T-helper 2 cell treated with Interferon-gamma antibody and Interleukin-4, amounts not matched to agents 100 ng/mL and 5 ng/mL, for 36 hours (primary cell): ENCODE data around the gene MAEA. TPM values are rescaled to one million over a fixed set of nuclear protein-coding genes. Genes with fewer than 3 reads are reported as not detected.
"Not testable (repeated sequence)": the region's sequence is repeated elsewhere in the genome, so short reads cannot be mapped to it uniquely, and the experiment has no call there.

Experiments
- intact Hi-C: fragments of 100-400 bp; cut with micrococcal nuclease; formaldehyde crosslinking; loops from one replicate; pipeline ENCODE4 v1.15.1; 2023
- total RNA-seq: library from RNA; stranded (reverse); gene quantifications from 2 replicates; pipeline ENCODE4 v1.2.3, GENCODE V29; 2022

The MAEA gene
- total RNA-seq, 1 donor from 2014 or later = 62.9 TPM

GRCh38 chr4:1317177-1318045, 27.7 kb downstream of the MAEA start:
- intact Hi-C loops = no loop called here

- intact Hi-C loops = no loop called here
These were observed 28.3 kb downstream of the MAEA start for GRCh38 chr4:1318046-1318375.

DNA sequence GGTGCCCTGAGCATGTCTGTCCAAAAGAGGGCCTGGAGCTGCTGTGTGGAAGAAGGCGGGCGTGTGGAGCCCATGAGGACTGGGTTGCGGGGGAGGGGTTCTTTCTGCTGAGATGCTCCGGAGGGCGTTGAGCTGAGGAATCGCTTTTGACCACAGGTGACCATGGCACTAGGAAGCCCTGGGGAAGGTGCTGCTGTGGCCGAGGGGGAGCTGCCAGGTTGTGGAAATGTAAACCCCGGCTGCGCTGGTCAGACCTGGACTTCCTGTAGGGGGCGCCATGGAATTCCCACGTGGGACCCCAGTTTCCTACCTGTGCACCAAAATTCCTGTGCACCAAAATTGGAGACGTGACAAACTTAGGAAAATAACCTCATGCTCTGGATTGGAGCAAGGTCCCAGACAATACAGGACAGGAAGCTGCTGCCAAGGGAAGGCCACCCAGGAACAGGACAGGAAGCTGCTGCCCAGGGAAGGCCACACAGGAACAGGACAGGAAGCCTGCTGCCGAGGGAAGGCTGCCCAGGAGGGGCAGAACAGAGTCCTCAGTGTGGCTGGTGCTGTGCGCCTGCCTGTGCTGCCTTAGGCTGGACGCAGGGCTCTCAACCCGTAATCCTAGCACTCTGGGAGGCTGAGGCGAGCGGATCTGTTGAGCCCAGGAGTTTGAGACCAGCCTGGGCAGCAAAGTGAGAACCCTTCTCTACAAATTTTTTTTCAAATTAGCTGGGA, 29.0 kb downstream of the MAEA start:
- intact Hi-C loops = no loop called here

DNA sequence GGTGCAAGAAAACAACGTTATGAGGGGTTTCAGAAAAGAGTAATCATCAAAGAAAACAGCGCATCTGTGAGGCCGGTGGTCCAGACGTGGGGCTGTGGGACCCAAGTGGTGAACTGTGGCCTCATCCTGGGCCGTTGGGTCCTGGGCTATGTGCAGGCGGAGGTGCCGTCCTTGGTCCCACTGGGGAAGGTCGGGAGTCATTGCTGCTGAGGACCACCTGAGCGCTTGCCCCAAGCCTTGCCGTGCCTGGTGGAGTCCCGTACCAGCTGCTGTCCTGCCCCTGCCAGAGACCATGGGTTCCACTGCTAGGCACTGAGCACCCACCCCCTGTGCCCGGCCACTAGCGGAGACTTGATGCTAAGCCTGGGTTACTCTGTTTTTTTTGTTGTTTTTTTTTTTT, 31.8 kb downstream of the MAEA start:
- intact Hi-C loops = no loop called here

DNA sequence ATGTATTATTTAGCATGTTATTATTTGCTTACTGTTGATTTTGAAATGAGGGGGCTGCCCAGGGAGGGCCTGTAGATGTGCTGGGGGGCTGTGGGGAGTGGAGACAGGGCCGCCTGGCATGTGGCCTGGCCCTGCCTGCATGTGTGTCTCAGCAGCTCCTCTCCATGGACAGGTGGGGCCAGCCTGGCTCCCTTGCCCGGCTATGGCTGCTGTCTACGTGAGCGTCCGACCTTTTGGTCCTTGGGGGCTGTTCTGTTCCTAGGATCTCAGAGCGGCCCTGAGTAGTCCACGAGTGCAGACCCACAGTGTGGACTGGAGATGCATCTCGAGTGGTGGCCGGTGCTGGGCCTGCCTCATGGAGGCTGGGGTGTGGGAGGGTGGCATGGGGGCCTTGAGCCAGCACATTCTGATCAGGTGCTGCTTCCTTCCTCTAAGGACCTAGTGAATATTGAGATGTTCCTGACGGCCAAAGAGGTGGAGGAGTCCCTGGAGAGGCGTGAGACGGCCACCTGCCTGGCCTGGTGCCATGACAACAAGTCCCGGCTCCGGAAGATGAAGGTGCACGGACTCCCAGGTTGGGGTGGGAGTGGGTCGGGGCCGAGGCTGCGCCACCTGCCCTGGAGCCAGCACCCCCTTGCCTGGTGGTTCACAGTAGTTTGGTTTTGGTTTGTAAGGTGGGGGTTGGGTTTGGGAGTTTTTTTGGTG, 32.4 kb downstream of the MAEA start:
- intact Hi-C loops = no loop called here

DNA sequence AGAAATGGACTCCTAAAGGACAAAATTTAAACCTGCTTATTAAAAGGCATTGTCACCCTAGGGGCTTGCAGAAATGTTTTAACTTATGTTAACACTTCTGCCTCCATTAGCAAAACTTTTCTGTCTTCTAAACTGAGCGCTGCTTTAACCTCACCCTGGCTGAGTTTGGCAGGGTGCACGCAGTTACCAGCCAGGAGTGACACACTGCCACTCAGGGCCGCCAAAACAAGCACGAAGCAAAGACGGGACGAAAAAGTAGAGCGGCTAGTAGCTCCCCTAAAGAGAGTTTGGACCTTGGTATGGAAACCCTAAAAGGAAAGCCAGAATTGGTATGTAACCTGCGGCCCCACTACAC, 33.6 kb downstream of the MAEA start:
- intact Hi-C loops = no loop called here

- intact Hi-C loops = no loop called here
These were observed 34.1 kb downstream of the MAEA start for GRCh38 chr4:1323635-1324442.

DNA sequence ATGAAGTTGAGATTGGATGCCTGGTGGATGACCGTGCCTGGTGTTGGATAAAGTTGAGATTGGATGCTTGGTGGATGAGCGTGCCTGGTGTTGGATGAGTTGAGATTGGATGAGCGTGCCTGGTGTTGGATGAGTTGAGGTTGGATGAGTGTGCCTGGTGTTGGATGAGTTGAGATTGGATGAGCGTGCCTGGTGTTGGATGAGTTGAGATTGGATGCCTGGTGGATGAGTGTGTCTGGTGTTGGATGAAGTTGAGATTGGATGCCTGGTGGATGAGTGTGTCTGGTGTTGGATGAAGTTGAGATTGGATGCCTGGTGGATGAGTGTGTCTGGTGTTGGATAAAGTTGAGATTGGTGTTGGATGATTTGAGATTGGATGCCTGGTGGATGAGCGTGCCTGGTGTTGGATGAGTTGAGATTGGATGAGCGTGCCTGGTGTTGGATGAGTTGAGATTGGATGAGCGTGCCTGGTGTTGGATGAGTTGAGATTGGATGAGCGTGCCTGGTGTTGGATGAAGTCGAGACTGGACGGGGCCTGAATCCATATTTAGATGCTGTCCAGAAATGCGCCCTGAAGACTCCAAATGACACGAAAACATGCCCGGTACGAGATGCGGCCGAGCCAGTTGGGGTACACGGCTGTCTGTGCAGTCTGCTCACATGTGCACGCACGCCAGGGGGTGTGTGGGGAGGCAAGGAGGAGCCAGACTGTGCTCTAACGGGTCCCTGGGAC, 34.9 kb downstream of the MAEA start:
- intact Hi-C loops = not testable (repeated sequence)

DNA sequence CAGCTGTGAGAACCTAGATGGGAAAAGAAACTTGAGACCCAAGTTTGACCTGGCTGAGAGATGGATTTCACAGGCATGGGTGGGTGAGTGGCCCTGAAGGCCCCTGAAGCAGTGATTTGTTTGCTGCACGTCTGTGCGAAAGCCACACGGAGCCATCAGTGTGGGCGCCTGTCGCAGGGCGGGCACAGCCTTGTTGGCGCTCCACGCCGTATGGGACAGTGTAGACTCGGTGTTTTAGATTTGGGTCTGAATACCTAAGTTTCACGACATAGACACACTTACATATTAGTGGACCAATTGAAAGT, 35.4 kb downstream of the MAEA start:
- intact Hi-C loops = no loop called here

DNA sequence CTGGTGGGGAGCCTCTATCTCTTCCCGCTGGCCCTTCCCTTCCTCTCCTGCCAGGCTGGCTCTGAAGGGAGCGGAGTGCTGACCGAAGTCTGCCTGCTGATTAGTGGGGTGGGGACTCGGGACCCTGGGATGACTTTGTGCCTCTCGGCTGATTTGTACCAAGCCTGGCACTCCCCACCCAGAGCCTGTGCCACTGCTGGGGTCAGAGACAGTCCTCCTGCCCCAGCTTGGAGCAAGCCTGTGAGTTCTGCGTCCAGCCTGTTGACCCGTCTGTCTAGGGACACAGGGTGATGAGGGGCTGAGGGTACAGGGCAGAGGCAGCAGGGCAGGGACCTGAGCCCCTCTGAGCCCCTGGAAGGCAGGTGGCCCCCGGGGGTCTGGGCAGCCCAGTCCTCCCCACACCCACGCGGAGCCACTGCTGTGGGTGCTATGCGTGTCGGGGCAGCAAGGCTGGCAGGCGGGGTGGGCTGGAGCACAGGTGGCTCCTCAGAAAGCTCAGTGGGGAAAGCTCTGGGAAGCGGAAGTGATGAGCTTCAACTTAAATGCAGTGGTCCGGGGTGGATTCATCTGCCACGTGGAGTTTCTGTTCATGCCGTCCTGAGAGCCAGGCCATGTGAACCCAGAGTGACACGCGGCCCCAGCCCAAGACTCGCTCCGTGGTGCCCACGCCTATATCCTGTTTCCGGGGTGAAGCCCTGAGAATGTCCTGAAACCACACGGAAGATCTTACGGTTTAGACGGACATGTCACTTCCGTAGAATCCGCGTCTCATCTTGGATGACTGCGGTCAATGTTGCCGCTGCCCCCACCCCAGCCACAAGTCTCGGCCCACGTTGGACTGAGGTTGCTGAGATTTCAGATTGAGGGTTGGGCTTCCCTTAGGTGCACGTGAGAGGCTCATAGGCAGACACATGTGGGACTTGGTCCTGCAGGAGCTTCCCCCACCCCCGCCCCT, 36.3 kb downstream of the MAEA start:
- intact Hi-C loops = no loop called here

GRCh38 chr4:1326751-1327525, 37.2 kb downstream of the MAEA start:
- intact Hi-C loops = no loop called here

- intact Hi-C loops = no loop called here
These were observed 38.0 kb downstream of the MAEA start for GRCh38 chr4:1327526-1328266.

DNA sequence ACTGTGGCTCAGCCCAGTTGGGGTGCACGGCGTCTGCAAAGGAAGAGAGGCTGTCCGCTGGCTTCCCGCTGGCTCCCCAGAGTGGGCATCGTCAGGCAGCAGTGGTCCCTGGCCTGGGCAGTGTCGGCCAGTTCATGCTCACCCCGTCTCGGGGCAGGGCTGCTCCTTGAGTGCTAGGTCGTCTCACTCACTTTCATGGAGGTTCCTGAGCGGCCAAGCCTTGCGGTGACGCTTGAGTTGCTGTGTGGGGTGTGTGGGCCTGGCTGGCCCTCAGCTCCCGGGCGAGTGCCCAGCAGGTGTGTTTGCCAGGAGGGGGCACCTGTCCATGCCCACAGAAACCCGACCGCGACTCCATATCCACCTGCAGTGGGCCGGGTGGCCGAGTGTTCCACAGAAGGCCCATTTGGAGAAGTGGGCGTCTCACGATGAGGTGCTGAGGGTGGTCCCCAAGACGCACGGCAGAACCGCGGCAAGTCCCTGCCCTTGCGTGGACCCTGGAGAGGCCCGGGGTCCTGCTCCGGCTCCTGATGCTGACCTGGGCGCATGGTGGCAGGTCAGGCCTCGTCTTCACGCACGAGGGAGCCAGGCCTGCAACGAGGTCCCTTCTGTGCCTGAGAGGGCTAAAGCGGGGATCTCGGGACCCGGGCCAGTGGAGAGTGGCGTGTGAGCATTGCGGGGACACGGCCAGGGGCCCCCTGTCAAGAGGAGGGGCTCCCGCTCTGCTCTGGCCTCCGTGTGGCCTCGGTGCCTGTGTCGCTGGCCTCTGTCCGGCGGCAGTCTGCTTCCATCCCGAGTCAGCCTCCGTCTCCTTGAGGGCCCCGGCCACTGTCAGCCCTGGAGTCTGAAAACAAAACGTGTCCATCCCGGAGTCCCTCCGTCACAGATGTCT, 38.8 kb downstream of the MAEA start:
- intact Hi-C loops = no loop called here

DNA sequence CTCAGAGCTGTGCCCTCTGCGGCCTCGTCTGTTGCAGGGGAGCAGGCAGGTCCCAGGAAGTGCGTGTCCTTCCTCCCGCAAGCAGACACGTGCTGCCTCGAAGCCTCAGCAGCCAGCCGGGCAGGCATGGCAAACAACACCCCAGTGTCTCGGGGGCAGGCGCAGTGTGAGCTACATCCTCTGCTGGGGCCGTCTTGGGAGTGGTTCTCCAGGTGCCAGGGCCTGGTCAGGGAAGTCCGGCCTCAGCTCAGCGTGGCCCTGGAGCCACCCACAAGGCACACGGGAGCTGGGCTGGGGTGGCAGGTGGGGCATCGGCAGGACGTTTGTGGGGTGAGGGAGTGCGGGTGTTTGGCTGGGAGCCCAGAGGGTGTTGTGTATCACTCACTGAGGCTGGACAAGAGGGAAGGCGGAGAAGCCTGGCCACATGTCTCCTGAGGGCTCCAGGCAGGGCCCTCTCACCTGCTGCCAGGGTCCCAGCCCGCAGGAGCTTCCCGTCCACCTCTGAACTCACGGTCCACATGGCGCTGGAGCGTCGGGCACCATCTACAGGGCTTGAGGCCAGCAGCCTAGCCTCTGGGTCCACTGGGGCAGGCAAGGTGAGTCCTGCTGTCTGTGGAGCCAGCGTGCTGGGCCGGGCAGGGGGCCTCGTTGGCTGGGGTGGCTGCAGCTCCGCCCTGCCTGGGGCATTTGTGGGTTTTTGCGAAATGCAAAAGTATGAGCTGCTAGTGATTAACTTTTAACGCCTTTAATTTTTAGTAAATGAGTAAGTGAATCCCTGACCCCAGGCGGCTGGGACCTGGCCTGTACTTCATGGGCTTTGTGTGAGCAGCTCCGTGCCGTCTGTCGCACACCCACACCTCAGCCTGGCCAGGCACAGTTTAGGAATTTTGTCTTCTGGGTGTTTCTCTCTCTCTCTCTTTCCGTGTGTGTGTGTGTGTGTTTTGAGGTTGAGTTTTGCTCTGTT, 40.0 kb downstream of the MAEA start:
- intact Hi-C loops = loop anchor here (1.0 to 5.0 kb wide), 3 partner anchors 17 to 82 kb away; partner anchors contain the start of genes CTBP1, MAEA and UVSSA

DNA sequence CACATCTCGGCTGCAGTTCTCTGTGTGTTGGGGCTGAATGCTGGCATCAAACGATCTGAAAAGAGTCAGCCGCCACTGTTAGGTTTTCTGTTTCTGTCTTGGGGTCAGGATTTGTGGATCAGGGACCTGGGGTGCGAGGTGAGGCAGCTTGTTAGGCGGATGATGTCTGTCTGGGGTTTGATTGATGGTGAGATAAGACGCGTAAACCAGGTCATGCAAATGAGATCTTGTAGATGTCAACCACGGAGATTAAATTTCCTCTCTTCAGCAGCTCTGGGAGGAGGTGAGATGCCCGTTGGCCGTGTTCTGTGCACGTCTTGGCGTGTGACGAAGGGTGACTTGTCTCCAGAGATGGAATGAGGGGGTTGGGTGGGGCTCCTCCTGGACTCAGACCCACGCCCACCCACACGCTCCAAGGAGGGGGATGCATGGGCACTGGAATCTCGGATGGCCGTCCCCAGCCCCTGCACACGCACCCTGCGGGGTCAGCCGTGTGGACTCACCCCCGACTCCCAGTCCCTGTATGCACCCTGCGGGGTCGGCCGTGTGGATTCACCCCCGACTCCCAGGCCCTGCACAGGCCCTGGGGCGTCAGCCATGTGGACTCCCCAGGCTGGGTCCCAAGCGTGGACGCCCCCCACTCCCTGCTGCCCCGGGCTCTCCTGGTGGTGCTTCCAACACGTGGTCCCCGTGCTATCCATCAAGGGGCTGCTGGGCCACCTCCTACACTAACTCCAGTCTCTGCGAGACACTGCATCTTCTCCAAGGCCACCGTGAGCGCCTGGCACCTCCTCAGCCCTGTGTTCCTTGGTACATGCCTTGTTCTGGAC, 41.3 kb downstream of the MAEA start:
- intact Hi-C loops = loop anchor here (1.0 to 5.0 kb wide), 3 partner anchors 16 to 84 kb away; partner anchors contain the start of genes CTBP1, MAEA and UVSSA
